Esophagus muscularis mucosa (tissue), 3 donors: Measurements from ENCODE around the gene TMED1.

ENCODE experiments used
- CTCF ChIP-seq, 3 experiments: fragments of 200-600 bp in 2 of 3; fragments of 450-650 bp in 1 of 3; sonication (generic) in 2 of 3; IDR thresholded peaks; one replicate each; pipeline ENCODE4 v1.5.1; 2017 to 2019; ENCODE audit warnings: antibody characterized with exemption in 3 of 3, mild to moderate bottlenecking in 2 of 3, moderate library complexity in 1 of 3
- POLR2AphosphoS5 ChIP-seq, 2 donors: sonication (generic); formaldehyde crosslinking; IDR thresholded peaks; one replicate each; pipeline ENCODE4 v1.6.1; 2017; ENCODE audit warnings: antibody characterized with exemption in 2 of 2

- no peak for TF ChIP-seq CTCF (IDR thresholded peaks at IDR 0.05)
- TF ChIP-seq POLR2AphosphoS5 (IDR thresholded peaks at IDR 0.05): no peak
Measured at GRCh38 chr19:10882108-10882457, 46.1 kb upstream of the TMED1 start.
